Hepatocyte (in vitro differentiated cells): ENCODE data around the gene DNAH5. TPM values are rescaled to one million over a fixed set of nuclear protein-coding genes. Genes with fewer than 3 reads are reported as not detected.

Experiments used
- DNase-seq: peaks from one replicate; pipeline ENCODE4 v3.0.0-alpha.2; 2016; ENCODE audit warnings: low spot score
- H2AFZ ChIP-seq: fragments of 200-600 bp; sonication (generic); 2 replicates; pipeline ENCODE4 v1.6.0; 2016; ENCODE audit warnings: antibody characterized with exemption, mild to moderate bottlenecking
- H3K27ac ChIP-seq: fragments of 200-600 bp; sonication (generic); 2 replicates; pipeline ENCODE4 v1.5.1; 2016; ENCODE audit warnings: mild to moderate bottlenecking
- H3K27me3 ChIP-seq: fragments of 200-600 bp; sonication (generic); 2 replicates; pipeline ENCODE4 v1.6.1; 2016
- H3K36me3 ChIP-seq: fragments of 200-600 bp; sonication (generic); replicated peaks from 2 replicates; pipeline ENCODE4 v1.5.1; 2016; ENCODE audit warnings: low read depth; ENCODE audit not compliant: insufficient read depth
- H3K4me1 ChIP-seq: fragments of 200-600 bp; sonication (generic); 2 replicates; pipeline ENCODE4 v1.5.1; 2016; ENCODE audit warnings: mild to moderate bottlenecking, moderate library complexity; ENCODE audit not compliant: insufficient read depth
- H3K4me2 ChIP-seq: fragments of 200-600 bp; sonication (generic); 2 replicates; pipeline ENCODE4 v1.6.0; 2016
- H3K4me3 ChIP-seq: fragments of 200-600 bp; sonication (generic); 2 replicates; pipeline ENCODE4 v1.5.1; 2016; ENCODE audit warnings: mild to moderate bottlenecking
- H3K79me2 ChIP-seq: fragments of 200-600 bp; sonication (generic); 2 replicates; pipeline ENCODE4 v1.6.0; 2017; ENCODE audit warnings: mild to moderate bottlenecking
- H3K9me2 ChIP-seq: fragments of 200-600 bp; sonication (generic); replicated peaks from 2 replicates; pipeline ENCODE4 v1.6.0; 2017; ENCODE audit warnings: mild to moderate bottlenecking; ENCODE audit not compliant: insufficient read depth
- H3K9me3 ChIP-seq: fragments of 200-600 bp; sonication (generic); 2 replicates; pipeline ENCODE4 v1.5.1; 2016; ENCODE audit warnings: low read depth, mild to moderate bottlenecking
- H4K20me1 ChIP-seq: fragments of 200-600 bp; sonication (generic); 2 replicates; pipeline ENCODE4 v1.6.0; 2016; ENCODE audit warnings: mild to moderate bottlenecking; ENCODE audit not compliant: insufficient read depth, poor library complexity, severe bottlenecking
- EZH2 ChIP-seq: fragments of 200-600 bp; sonication (generic); IDR thresholded peaks from 2 replicates; pipeline ENCODE4 v1.6.1; 2016; ENCODE audit warnings: antibody characterized with exemption, mild to moderate bottlenecking, borderline replicate concordance
- EZH2phosphoT487 ChIP-seq: fragments of 200-600 bp; sonication (generic); IDR thresholded peaks from one replicate; pipeline ENCODE4 v1.6.1; 2018; ENCODE audit warnings: antibody characterized with exemption, mild to moderate bottlenecking, low read depth, moderate library complexity; ENCODE audit not compliant: unreplicated experiment, severe bottlenecking
- WGBS: methylation state at CpG from one replicate; pipeline ENCODE4 v1.1.6; 2016; ENCODE audit warnings: low lambda C conversion rate; ENCODE audit errors: missing lambda C conversion rate; 5-methylcytosine and 5-hydroxymethylcytosine counted together
- polyA plus RNA-seq: library from polyadenylated mRNA; unstranded; fragments of >200 nt; fragmentation: Nextera tagmentation; extraction: Ambion mirVana; gene quantifications from 2 replicates; pipeline ENCODE4 v1.2.1, GENCODE V29; 2016
- total RNA-seq: library from RNA; depleted of rRNA; stranded (reverse); fragments of >200 nt; gene quantifications from 2 replicates; pipeline ENCODE4 v1.2.3, GENCODE V29; 2014
- TF ChIP-seq, protein P1 (sequence below): fragments of 200-600 bp; sonication (generic); IDR thresholded peaks from 2 replicates; pipeline ENCODE4 v1.5.1; 2016; ENCODE audit warnings: antibody characterized with exemption, mild to moderate bottlenecking; ENCODE audit not compliant: poor library complexity

DNAH5 gene
- total and polyA plus RNA-seq, 2 experiments from 2014 or later, result 0.17 to 0.40 TPM

GRCh38 chr5:13735691-13736090, 208.8 kb downstream of the DNAH5 start:
- H3K9me2 ChIP-seq, result no peaks in the 10 kb centered on the region
- no peak overlapping the region for H3K4me3 ChIP-seq
- no peak for DNase-seq
- H3K27me3 ChIP-seq, result no peaks in the 10 kb centered on the region
- no peaks in the 10 kb centered on the region for H3K36me3 ChIP-seq
- no peaks in the 10 kb centered on the region for H3K4me1 ChIP-seq
- no peaks in the 10 kb centered on the region for H3K9me3 ChIP-seq
- WGBS, result 96% methylated on average over 11 of the region's 11 CpGs
- H3K4me2 ChIP-seq, result no peak overlapping the region
- TF ChIP-seq EZH2 (no peak), EZH2phosphoT487 (no peak)
- TF ChIP-seq, protein P1, sequence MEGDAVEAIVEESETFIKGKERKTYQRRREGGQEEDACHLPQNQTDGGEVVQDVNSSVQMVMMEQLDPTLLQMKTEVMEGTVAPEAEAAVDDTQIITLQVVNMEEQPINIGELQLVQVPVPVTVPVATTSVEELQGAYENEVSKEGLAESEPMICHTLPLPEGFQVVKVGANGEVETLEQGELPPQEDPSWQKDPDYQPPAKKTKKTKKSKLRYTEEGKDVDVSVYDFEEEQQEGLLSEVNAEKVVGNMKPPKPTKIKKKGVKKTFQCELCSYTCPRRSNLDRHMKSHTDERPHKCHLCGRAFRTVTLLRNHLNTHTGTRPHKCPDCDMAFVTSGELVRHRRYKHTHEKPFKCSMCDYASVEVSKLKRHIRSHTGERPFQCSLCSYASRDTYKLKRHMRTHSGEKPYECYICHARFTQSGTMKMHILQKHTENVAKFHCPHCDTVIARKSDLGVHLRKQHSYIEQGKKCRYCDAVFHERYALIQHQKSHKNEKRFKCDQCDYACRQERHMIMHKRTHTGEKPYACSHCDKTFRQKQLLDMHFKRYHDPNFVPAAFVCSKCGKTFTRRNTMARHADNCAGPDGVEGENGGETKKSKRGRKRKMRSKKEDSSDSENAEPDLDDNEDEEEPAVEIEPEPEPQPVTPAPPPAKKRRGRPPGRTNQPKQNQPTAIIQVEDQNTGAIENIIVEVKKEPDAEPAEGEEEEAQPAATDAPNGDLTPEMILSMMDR, result no peak
- no peak overlapping the region for H2AFZ ChIP-seq
- no peaks in the 10 kb centered on the region for H3K79me2 ChIP-seq
- no peaks in the 10 kb centered on the region for H4K20me1 ChIP-seq
- H3K27ac ChIP-seq, result no peak overlapping the region

DNA sequence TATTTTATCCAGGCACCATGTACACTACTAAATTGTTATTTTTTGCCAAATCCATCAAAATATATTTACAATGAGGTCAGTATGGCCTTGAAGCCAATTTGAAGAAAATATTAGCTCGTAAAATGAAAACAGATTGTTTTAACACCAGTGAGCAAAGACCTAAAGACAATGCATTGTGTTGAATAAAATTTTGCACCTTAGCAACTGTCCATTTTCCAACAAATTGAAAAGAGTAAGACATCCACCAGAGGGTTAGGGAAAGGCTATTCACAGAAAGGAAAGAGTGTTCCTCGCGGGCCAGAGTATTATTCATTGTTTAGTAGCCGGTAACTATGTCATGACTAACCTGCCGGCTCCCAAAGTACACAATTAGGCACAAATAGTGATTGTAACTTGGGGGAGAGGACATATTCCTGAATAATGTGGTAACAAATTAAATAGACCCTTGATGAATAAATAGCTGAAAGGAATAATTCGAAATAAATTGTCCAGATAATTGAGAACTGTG, 213.3 kb downstream of the DNAH5 start:
- Histone ChIP-seq H3K79me2 (no peaks in the 10 kb centered on the region), H3K4me1 (no peaks in the 10 kb centered on the region), H3K4me3 (no peak overlapping the region), H3K9me3 (no peaks in the 10 kb centered on the region), H2AFZ (no peak overlapping the region), H4K20me1 (no peaks in the 10 kb centered on the region), H3K9me2 (no peaks in the 10 kb centered on the region), H3K4me2 (no peak overlapping the region), H3K36me3 (no peaks in the 10 kb centered on the region), H3K27ac (no peak overlapping the region), H3K27me3 (no peaks in the 10 kb centered on the region)
- DNase-seq, result no peak
- 91% methylated on average over 6 of the region's 6 CpGs for WGBS
- TF ChIP-seq EZH2phosphoT487, result no peak
- TF ChIP-seq EZH2, result no peak
- TF ChIP-seq, protein P1, result no peak

DNA sequence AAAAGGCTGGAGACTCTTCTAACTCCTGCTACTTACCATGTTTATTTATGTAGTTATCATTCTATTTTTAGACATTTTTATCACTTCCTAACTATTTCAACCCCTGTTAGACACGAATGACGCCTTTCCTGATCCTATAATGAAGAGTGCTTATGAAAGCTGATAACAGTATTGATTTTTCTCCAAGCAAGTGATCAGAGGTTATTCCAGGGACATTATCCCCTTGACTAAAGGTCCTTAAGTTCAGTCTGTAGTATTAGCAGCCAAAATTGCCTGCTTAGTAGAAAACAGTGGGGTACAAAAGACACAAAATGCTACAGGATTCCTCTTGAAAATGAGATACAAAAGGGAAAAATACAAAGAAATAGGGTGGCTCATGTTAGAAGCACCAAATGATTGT, 235.6 kb downstream of the DNAH5 start:
- Histone ChIP-seq H3K27me3 (no peaks in the 10 kb centered on the region), H3K79me2 (no peaks in the 10 kb centered on the region), H3K9me3 (no peaks in the 10 kb centered on the region), H3K27ac (no peak overlapping the region), H4K20me1 (no peaks in the 10 kb centered on the region), H3K4me3 (no peak overlapping the region), H2AFZ (no peak overlapping the region), H3K4me1 (peaks cover 8% of the 10 kb centered on the region), H3K9me2 (no peaks in the 10 kb centered on the region), H3K36me3 (no peaks in the 10 kb centered on the region), H3K4me2 (no peak overlapping the region)
- TF ChIP-seq, protein P1, result no peak
- no peak for TF ChIP-seq EZH2
- TF ChIP-seq EZH2phosphoT487, result no peak
- no peak for DNase-seq
- 37% methylated on average over 2 of the region's 2 CpGs for WGBS

DNA sequence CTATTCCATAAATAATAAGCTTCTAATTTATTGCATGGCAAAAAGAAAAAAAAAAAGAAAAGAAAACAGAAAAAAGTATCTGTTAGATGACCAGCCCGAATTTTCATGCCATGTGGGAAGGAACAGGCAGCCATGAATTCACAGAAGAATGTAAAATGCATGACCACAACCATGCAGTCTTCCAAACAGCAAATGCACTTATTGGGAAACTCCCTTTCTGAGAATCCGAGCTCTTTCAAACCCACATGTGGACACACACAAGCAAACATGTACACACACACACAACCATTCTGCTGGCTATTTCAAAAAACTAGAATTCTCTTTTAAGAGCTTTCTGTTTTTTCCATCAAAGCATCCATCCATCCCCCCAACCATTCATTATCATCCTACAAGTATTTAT, 236.1 kb downstream of the DNAH5 start:
- H4K20me1 ChIP-seq, result no peaks in the 10 kb centered on the region
- H3K4me1 ChIP-seq, result peaks cover 8% of the 10 kb centered on the region
- H3K4me3 ChIP-seq, result no peak overlapping the region
- whole genome bisulfite sequencing, result 57% methylated on average over 2 of the region's 2 CpGs
- H3K9me3 ChIP-seq, result no peaks in the 10 kb centered on the region
- H3K36me3 ChIP-seq, result no peaks in the 10 kb centered on the region
- H3K27me3 ChIP-seq, result no peaks in the 10 kb centered on the region
- H3K27ac ChIP-seq, result no peak overlapping the region
- H3K79me2 ChIP-seq, result no peaks in the 10 kb centered on the region
- DNase-seq, result no peak
- H3K4me2 ChIP-seq, result no peak overlapping the region
- no peak overlapping the region for H2AFZ ChIP-seq
- TF ChIP-seq EZH2phosphoT487 (no peak), EZH2 (no peak)
- TF ChIP-seq, protein P1, result no peak
- no peaks in the 10 kb centered on the region for H3K9me2 ChIP-seq
